ENCODE data around the gene HDAC9.
"Not testable (repeated sequence)": the region's sequence is repeated elsewhere in the genome, so short reads cannot be mapped to it uniquely, and the experiment has no call there.

DNA sequence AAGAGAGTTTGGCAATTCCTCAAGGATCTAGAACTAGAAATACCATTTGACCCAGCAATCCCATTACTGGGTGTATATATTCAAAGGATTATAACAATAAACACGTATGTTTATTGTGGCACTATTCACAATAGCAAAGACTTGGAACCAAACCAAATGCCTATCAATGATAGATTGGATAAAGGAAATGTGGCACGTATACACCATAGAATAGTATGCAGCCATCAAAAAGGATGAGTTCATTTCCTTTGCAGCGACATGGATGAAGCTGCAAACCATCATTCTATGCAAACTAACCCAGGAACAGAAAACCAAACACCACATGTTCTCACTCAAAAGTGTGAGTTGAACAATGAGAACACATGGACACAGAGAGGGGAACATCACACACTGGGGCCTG, 537.4 kb downstream of the HDAC9 start:
- TF ChIP-seq, protein P1, sequence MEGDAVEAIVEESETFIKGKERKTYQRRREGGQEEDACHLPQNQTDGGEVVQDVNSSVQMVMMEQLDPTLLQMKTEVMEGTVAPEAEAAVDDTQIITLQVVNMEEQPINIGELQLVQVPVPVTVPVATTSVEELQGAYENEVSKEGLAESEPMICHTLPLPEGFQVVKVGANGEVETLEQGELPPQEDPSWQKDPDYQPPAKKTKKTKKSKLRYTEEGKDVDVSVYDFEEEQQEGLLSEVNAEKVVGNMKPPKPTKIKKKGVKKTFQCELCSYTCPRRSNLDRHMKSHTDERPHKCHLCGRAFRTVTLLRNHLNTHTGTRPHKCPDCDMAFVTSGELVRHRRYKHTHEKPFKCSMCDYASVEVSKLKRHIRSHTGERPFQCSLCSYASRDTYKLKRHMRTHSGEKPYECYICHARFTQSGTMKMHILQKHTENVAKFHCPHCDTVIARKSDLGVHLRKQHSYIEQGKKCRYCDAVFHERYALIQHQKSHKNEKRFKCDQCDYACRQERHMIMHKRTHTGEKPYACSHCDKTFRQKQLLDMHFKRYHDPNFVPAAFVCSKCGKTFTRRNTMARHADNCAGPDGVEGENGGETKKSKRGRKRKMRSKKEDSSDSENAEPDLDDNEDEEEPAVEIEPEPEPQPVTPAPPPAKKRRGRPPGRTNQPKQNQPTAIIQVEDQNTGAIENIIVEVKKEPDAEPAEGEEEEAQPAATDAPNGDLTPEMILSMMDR (IDR thresholded peaks at IDR 0.05 in 2 of 3, conservative IDR thresholded peaks at IDR 0.05 in 1 of 3; ENCODE audit: borderline replicate concordance in 1 of 3, insufficient read depth in 1 of 3, low read depth in 2 of 3, low read length in 2 of 3): not testable (repeated sequence)
- TF ChIP-seq POLR2AphosphoS5 (IDR thresholded peaks at IDR 0.05; ENCODE audit: low read depth, low read length); POLR2A (IDR thresholded peaks at IDR 0.05; ENCODE audit: borderline replicate concordance, extremely low read depth, insufficient read depth, insufficient read length); EZH2 (IDR thresholded peaks at IDR 0.05); EZH2phosphoT487 (IDR thresholded peaks at IDR 0.05; ENCODE audit: borderline replicate concordance); CBX3 (IDR thresholded peaks at IDR 0.05; ENCODE audit: low read depth); SP1 (IDR thresholded peaks at IDR 0.05; ENCODE audit: low read depth); JUND (IDR thresholded peaks at IDR 0.05); TCF7L2 (IDR thresholded peaks at IDR 0.05; ENCODE audit: borderline replicate concordance, extremely low read depth, insufficient read depth, insufficient read length); EGR1 (IDR thresholded peaks at IDR 0.05; ENCODE audit: low read depth): not testable (repeated sequence)
- TF ChIP-seq, protein P2, sequence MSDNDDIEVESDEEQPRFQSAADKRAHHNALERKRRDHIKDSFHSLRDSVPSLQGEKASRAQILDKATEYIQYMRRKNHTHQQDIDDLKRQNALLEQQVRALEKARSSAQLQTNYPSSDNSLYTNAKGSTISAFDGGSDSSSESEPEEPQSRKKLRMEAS (IDR thresholded peaks at IDR 0.05): not testable (repeated sequence)
- TF ChIP-seq, protein P3, sequence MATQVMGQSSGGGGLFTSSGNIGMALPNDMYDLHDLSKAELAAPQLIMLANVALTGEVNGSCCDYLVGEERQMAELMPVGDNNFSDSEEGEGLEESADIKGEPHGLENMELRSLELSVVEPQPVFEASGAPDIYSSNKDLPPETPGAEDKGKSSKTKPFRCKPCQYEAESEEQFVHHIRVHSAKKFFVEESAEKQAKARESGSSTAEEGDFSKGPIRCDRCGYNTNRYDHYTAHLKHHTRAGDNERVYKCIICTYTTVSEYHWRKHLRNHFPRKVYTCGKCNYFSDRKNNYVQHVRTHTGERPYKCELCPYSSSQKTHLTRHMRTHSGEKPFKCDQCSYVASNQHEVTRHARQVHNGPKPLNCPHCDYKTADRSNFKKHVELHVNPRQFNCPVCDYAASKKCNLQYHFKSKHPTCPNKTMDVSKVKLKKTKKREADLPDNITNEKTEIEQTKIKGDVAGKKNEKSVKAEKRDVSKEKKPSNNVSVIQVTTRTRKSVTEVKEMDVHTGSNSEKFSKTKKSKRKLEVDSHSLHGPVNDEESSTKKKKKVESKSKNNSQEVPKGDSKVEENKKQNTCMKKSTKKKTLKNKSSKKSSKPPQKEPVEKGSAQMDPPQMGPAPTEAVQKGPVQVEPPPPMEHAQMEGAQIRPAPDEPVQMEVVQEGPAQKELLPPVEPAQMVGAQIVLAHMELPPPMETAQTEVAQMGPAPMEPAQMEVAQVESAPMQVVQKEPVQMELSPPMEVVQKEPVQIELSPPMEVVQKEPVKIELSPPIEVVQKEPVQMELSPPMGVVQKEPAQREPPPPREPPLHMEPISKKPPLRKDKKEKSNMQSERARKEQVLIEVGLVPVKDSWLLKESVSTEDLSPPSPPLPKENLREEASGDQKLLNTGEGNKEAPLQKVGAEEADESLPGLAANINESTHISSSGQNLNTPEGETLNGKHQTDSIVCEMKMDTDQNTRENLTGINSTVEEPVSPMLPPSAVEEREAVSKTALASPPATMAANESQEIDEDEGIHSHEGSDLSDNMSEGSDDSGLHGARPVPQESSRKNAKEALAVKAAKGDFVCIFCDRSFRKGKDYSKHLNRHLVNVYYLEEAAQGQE (IDR thresholded peaks at IDR 0.05; ENCODE audit: low read depth): not testable (repeated sequence)
- TF ChIP-seq, protein P4, sequence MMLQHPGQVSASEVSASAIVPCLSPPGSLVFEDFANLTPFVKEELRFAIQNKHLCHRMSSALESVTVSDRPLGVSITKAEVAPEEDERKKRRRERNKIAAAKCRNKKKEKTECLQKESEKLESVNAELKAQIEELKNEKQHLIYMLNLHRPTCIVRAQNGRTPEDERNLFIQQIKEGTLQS (IDR thresholded peaks at IDR 0.05): not testable (repeated sequence)
